Ureter (tissue), 1 donor: ENCODE data around the gene TCAF1. TPM values are rescaled to one million over a fixed set of nuclear protein-coding genes. Genes with fewer than 3 reads are reported as not detected.

Source experiments
- DNase-seq: peaks from one replicate; pipeline ENCODE4 v3.0.0-alpha.2; 2020; ENCODE audit warnings: low spot score
- total RNA-seq: library from RNA; stranded (reverse); gene quantifications from one replicate; pipeline ENCODE4 v1.2.4, GENCODE V29; 2023
- donor health status: DM: yes; HTN: yes; CAD: no.

Gene TCAF1, protein sequence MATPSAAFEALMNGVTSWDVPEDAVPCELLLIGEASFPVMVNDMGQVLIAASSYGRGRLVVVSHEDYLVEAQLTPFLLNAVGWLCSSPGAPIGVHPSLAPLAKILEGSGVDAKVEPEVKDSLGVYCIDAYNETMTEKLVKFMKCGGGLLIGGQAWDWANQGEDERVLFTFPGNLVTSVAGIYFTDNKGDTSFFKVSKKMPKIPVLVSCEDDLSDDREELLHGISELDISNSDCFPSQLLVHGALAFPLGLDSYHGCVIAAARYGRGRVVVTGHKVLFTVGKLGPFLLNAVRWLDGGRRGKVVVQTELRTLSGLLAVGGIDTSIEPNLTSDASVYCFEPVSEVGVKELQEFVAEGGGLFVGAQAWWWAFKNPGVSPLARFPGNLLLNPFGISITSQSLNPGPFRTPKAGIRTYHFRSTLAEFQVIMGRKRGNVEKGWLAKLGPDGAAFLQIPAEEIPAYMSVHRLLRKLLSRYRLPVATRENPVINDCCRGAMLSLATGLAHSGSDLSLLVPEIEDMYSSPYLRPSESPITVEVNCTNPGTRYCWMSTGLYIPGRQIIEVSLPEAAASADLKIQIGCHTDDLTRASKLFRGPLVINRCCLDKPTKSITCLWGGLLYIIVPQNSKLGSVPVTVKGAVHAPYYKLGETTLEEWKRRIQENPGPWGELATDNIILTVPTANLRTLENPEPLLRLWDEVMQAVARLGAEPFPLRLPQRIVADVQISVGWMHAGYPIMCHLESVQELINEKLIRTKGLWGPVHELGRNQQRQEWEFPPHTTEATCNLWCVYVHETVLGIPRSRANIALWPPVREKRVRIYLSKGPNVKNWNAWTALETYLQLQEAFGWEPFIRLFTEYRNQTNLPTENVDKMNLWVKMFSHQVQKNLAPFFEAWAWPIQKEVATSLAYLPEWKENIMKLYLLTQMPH
- total RNA-seq = 40.6 TPM

DNA sequence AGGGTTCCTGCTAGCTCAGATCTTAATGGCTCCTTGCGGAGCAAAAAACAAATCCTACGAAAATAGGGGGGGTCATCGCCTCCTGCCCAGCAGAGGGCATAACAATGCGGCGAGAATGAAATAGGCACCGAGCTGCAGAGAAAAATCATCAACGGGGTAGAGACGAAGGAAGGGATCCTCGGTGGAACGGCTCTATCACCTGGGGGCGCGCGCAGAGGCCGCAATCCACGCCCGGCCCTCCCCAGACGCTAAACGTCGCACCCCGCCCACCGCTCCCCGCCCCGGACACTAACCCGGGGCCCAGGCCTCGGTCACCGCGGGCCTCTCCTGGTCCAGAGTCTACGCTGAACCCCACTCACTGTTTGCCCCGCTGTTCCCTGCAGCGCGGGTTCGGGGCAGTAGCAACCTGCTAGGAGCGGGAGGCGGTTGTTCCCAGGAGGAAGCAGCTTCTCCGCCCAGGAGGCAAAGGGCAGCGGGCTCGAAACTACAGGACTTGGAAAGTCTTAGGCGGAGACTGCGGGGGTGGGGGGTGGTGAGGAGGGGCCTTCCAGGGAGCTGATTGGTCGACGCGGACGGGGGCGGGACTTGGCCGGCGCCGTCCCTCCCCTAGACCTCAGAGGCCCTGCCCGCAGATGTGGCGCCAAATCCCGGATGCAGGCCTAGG lies at the start of gene TCAF1:
TCAF1 (minus strand) TSS at position 509 of the 664 bp plus-strand sequence. CDS start 25,568 bp downstream, outside the sequence.
- DNase-seq = peak; percentile 97

DNA sequence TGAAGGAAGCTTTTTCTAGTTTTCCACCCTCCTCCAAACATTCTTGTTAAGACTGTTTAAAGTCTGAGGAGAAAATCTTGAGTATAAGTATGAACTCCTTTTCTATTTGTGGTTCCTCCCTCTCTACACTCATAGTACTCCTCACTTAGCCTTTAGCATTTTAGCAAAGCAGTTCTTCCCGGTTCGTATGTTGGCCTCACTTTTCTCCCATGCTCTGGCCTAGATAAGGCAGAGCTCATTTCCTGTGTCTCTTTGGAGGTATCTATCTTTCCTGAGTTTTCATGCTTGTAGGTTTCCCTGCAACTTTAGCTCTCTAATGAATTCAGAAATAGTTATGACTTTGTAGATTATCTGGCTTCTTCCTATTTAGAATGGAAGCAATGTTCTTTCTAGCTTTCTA lies 46.8 kb upstream of the TCAF1 start:
- no peak for DNase-seq

DNA sequence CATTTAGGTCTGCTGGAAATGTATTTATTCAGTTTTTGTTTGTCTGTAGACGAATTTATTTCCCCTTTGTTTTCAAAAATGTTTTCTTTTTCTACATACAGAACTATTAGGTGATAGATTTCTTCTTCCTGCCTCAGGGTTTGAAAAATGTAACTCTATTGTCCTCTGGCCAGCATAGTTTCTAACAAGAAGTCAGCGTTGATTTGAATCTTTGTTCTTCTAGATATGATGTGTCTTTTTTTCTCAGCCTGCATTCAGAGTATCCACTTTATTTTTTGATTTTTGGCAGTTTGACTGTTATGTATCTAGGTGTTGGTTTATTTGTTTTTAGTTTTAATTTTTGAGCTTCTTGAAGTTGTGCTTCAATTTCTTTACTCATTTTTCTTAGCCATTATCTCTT lies 45.1 kb upstream of the TCAF1 start:
- no peak for DNase-seq

DNA sequence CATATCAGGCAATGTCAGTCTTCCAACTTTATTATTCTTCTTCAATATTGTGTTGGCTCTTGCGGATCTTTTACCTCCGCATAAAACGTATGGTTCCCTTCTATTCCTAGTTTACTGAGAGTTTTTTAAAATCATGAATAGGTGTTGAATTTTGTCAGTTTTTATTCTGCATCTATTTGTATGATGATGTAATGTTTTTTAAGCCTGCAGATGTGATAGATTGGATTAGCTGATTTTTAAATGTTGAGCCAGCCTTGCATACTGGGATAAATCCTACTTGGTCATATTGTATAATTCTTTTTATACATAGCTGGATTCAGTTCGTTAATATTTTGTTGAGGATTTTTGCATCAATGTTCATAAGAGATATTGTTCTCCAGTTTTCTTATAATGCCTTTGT lies 43.4 kb upstream of the TCAF1 start:
- no peak for DNase-seq

DNA sequence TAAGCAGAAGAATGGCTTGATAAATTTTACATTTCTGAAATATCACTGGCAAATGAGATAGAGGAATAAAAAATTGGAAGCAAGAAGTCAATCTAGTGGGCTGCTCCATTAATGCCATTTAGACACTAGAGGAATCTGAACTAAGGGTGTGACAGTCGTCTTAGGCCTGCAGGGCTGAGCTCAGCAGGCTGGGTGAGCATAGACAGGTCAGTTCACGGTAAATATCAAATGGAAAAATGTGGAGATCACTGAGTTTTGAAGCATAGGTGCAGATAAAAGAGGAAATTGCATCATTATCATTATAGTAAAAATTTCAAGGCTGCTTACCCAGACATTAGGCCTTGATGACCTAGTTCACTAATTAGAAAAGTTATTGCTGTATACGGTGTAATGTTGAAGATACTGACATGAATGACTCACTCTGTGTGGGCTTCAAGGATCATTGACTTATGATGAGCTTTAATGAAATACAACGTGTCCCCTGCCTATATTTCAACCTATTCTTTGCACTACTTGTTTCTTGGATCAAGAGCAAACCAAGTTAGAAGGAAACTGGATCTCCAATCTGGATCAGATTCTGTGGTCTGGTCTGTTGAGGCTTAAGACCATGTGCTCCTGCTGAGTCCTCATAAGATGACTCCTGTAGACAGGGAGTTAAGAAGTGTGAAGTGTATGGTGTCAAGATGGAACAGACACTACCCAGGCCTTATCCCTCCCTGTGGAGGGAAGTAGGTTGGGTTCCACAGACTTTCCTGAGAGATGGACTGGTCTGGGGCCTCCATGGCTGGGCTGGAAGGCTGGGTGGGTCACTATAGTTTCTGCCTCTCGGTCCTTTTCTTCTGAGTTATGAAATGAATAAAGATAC lies 36.6 kb upstream of the TCAF1 start:
- no peak for DNase-seq

- no peak for DNase-seq
Observed at GRCh38 chr7:143936087-143937009, 34.4 kb upstream of the TCAF1 start.

- DNase-seq = no peak
Observed at GRCh38 chr7:143934526-143935325, 32.8 kb upstream of the TCAF1 start, which contains the start of gene OR2F2. OR2F2 (plus strand) TSS chr7:143935233; CDS start chr7:143935233, 0 bp downstream.

GRCh38 chr7:143931739-143932138 lies 29.8 kb upstream of the TCAF1 start:
- DNase-seq = no peak

DNA sequence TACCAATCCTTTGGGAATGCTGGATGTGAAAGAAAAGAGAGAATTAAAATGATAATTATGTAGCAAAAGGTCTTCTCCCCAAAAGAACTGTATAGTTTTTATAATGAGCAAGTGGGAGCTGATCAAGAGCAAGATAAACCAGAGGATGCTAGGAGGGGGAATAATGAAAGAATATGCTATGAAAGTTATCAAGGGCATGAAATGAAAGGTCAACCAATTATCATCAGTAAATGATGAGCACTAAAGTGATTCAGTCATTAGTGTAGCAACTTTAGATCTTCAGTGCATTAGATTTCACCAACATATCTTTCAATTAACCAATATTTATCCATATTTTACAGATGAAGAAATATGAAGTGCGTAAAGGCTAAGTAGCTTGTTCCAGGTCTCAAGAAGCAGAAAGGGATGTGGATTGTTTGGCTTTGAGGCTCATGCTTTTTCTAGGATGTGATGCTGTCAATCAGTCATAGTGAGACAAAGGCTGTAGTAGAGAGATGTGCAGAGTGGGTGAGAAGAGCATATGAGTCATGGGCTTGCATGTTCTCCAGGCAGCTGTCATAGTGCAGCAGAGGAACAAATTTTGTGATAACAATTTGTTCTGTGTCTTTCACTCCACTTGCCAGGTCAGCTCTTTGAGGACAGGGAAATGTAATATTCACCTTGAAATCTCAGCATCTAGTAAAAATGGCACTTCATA lies 27.4 kb upstream of the TCAF1 start:
- no peak for DNase-seq

GRCh38 chr7:143924851-143925250 lies 22.9 kb upstream of the TCAF1 start:
- DNase-seq = no peak

DNA sequence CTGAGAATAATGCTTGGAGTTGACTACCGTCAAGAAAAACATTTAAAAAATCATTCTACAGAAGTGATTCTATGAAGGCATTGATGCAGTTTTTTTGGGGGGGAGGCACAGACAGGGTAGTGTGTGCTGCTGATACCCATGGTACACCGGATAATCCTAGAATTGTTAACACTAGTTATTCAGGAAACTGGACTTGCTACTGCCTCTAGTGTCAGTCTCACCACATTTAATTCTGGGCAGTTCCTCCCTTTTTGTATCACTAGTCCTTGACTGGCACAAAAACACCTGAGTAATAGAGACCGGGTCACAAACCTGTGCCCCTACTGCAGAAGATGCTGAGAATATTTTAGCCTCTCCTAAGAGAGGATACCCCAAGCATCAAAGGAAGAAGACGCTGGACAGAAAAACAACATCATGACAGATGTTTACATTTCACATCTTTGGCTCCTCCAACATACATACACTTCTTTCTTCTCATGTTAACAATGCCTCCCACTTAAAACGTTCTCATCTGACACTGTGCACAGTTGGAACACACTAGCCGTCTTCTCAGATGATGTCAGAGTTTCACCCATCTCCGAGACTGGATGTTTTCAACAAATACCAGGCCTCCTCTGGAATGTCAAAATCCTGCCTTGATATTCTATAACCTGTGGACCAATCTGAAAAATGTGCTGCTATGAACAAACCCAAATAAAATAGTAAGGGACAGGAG lies 13.1 kb upstream of the TCAF1 start:
- DNase-seq = no peak

- no peak for DNase-seq
Observed at GRCh38 chr7:143913945-143914615, 12.1 kb upstream of the TCAF1 start.

- DNase-seq = no peak
Observed at GRCh38 chr7:143910473-143911248, 8.7 kb upstream of the TCAF1 start.

- DNase-seq = no peak
Observed at GRCh38 chr7:143909863-143910262, 7.9 kb upstream of the TCAF1 start.

DNA sequence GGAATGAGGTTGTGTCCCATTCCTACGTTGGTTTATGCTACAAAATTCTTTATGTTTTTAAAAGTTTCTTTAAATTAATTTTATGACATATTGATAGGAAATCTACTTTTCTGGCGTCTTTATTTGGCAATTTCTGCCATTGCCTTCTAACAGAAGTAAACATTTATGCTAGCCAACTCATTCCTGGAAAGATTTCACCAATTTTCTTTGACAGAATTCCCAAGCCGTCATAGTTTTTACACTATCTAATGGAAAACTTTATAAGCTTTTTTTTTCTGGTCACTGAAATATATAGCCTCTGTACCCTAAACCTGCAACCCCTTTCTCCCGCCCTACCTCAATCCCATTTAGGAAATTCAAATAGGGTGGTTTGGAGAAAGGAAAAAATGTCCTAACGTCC lies 6.1 kb upstream of the TCAF1 start:
- no peak for DNase-seq

GRCh38 chr7:143906895-143907294 lies 4.9 kb upstream of the TCAF1 start:
- DNase-seq = no peak
